ACC112 (cell line): ENCODE data around the gene SHISAL2B.
A peak's percentile ranks its signal among the peaks of the same experiment; 100 is the strongest.
"Not testable (repeated sequence)": the region's sequence is repeated elsewhere in the genome, so short reads cannot be mapped to it uniquely, and the experiment has no call there.

ENCODE experiments used
- H2AFZ ChIP-seq: fragments of 200-600 bp; sonication (generic); one replicate; pipeline ENCODE4 v1.6.0; 2017; ENCODE audit warnings: antibody characterized with exemption, low read length; ENCODE audit not compliant: unreplicated experiment
- H3K27ac ChIP-seq: fragments of 200-600 bp; sonication (generic); 2 replicates; pipeline ENCODE4 v1.5.1; 2014; ENCODE audit warnings: low read depth, mild to moderate bottlenecking, antibody characterized with exemption, low read length, moderate library complexity
- H3K27me3 ChIP-seq: fragments of 200-600 bp; sonication (generic); 2 replicates; pipeline ENCODE4 v1.6.1; 2014; ENCODE audit warnings: mild to moderate bottlenecking, antibody characterized with exemption, low read length, moderate library complexity, mixed read lengths; ENCODE audit not compliant: insufficient read depth
- H3K36me3 ChIP-seq: fragments of 200-600 bp; sonication (generic); 2 replicates; pipeline ENCODE4 v1.6.1; 2016; ENCODE audit warnings: mild to moderate bottlenecking, antibody characterized with exemption, low read length, moderate library complexity, mixed read lengths; ENCODE audit not compliant: insufficient read depth
- H3K4me1 ChIP-seq: fragments of 200-600 bp; sonication (generic); one replicate; pipeline ENCODE4 v1.6.1; 2016; ENCODE audit warnings: low read length, mixed read lengths; ENCODE audit not compliant: insufficient read depth, unreplicated experiment, control insufficient read depth
- H3K4me3 ChIP-seq: fragments of 200-600 bp; sonication (generic); 2 replicates; pipeline ENCODE4 v1.5.1; 2014; ENCODE audit warnings: mild to moderate bottlenecking, low read depth, low read length
- H3K79me2 ChIP-seq: fragments of 200-600 bp; sonication (generic); one replicate; pipeline ENCODE4 v1.6.0; 2016; ENCODE audit warnings: low read length; ENCODE audit not compliant: control insufficient read depth, unreplicated experiment, insufficient read depth

SHISAL2B gene

GRCh38 chr5:64690417-64691151, at the start of gene SHISAL2B:
SHISAL2B (plus strand) TSS chr5:64690503; CDS start chr5:64690624, 121 bp downstream.
- no peaks in the 10 kb centered on the region for H3K36me3 ChIP-seq
- H3K4me1 ChIP-seq, result peaks cover 3% of the 10 kb centered on the region
- H3K27ac ChIP-seq, result no peak within 1 kb of the TSS
- H3K4me3 ChIP-seq, result peak within 1 kb of the TSS; percentile 78
- peaks cover 56% of the 10 kb centered on the region for H3K27me3 ChIP-seq
- H3K79me2 ChIP-seq, result no peaks in the 10 kb centered on the region
- H2AFZ ChIP-seq, result peak within 1 kb of the TSS; percentile 39

DNA sequence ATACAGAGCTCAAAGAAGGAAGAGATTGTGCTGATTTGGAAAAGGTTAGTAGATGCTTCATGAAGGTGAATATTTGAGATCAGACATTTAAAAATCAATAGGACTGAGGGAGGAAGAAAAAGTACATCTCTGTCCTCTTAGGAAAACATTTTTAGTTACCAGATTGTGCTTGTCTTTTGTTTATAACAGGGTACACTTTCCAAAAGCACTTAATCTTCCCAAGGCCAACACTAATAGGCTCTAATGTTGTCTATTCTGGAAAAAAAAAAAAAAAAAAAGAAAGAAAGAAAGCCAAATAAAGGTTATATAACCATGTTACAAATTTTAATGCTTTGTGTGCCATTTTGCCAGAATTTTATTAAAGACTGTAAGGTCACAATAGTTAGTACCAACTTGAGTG, 45.5 kb upstream of the SHISAL2B start:
- Histone ChIP-seq H2AFZ (no peak overlapping the region), H3K4me1 (no peaks in the 10 kb centered on the region), H3K36me3 (no peaks in the 10 kb centered on the region), H3K27me3 (no peaks in the 10 kb centered on the region), H3K79me2 (no peaks in the 10 kb centered on the region), H3K27ac (no peak overlapping the region), H3K4me3 (no peak overlapping the region)

- Histone ChIP-seq H3K4me1 (no peaks in the 10 kb centered on the region), H2AFZ (no peak overlapping the region), H3K27me3 (no peaks in the 10 kb centered on the region), H3K79me2 (no peaks in the 10 kb centered on the region), H3K36me3 (no peaks in the 10 kb centered on the region), H3K4me3 (no peak overlapping the region), H3K27ac (no peak overlapping the region)
Observed at GRCh38 chr5:64646169-64646568, 44.1 kb upstream of the SHISAL2B start.

- Histone ChIP-seq H3K27ac (no peak overlapping the region), H3K27me3 (no peaks in the 10 kb centered on the region), H3K4me1 (no peaks in the 10 kb centered on the region), H3K79me2 (no peaks in the 10 kb centered on the region), H3K4me3 (no peak overlapping the region), H3K36me3 (no peaks in the 10 kb centered on the region), H2AFZ (no peak overlapping the region)
Observed at GRCh38 chr5:64649512-64649911, 40.8 kb upstream of the SHISAL2B start.

DNA sequence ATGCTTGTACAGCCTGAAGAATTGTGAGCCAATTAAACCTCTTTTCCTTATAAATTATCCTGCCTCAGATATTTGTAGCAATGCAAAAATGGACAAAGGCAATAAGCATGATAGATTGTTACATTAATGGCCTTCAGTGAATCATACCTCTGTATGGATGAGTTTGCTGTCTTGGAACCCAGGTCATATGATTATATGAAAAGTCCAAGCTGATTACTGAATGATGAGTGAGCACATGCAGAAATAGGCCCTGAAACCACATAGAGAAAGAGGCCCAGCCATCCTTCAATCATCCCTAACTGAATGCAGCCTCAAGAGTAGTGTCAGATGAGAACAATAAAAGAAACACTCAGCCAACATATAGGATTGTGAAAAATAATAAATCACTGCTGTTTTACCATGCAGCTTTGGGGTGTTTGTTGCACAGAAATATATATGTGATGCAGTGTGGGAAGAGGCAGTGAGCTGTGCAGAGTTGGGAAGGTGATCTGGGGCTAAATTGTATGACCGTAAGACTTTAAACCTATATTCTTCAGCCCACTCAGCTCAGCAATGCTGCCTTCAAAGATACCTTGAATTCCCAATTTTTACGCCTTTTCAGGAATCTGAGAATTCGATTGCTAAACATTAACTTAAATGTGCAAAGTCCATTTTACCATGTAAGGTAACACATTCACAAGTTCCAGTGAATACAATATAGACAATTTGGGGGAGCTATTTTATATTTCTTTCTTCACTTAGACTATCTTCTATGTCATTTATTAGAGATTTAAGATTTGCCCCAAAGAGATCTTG, 36.3 kb upstream of the SHISAL2B start:
- Histone ChIP-seq H3K79me2 (no peaks in the 10 kb centered on the region), H3K27me3 (no peaks in the 10 kb centered on the region), H3K27ac (no peak overlapping the region), H3K4me3 (no peak overlapping the region), H3K4me1 (no peaks in the 10 kb centered on the region), H3K36me3 (no peaks in the 10 kb centered on the region), H2AFZ (no peak overlapping the region)

- H2AFZ ChIP-seq, result no peak overlapping the region
- H3K4me3 ChIP-seq, result no peak overlapping the region
- H3K27me3 ChIP-seq, result no peaks in the 10 kb centered on the region
- no peaks in the 10 kb centered on the region for H3K36me3 ChIP-seq
- H3K79me2 ChIP-seq, result no peaks in the 10 kb centered on the region
- H3K4me1 ChIP-seq, result no peaks in the 10 kb centered on the region
- no peak overlapping the region for H3K27ac ChIP-seq
Observed at GRCh38 chr5:64654561-64654938, 35.8 kb upstream of the SHISAL2B start.

DNA sequence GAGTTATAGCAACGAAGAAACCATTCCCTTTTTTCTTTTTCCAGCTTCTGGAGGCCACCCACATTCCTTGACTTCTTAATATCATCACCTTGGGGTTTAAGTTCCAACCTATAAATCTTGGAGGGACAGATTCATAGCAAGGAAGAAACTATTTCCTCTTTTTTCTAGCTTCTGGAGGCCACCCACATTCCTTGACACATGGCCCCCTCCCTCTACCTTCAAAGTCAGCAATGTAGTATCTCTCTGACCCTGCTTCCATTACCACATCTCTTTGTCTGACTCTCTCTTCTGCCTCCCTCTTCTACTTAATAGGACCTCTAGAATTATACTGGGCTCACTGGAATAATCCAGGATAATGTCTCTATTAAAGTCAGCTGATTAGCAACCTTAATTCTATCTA, 34.7 kb upstream of the SHISAL2B start:
- H3K4me1 ChIP-seq, result no peaks in the 10 kb centered on the region
- H3K79me2 ChIP-seq, result no peaks in the 10 kb centered on the region
- no peak overlapping the region for H3K4me3 ChIP-seq
- no peaks in the 10 kb centered on the region for H3K36me3 ChIP-seq
- no peaks in the 10 kb centered on the region for H3K27me3 ChIP-seq
- no peak overlapping the region for H2AFZ ChIP-seq
- H3K27ac ChIP-seq, result no peak overlapping the region

DNA sequence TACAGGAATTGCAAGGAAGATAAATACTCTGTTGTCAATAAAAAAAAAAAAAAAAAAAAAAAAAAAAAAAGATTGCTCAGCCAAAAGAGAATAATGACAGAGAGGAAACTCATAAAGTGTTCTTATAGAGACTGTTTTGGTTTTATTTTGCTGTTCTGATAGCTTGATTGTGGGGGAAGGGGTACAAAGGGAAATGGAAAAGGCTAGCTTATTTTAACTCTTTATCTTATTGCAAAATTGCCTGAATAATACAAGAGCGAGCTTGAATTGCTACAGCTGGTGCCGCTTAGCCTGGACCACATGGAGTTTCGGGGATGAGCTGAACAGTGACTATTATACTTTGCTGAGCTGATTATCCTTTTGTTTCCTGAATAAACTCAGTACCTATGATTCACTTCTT, 31.0 kb upstream of the SHISAL2B start:
- peaks cover 9% of the 10 kb centered on the region for H3K4me1 ChIP-seq
- no peaks in the 10 kb centered on the region for H3K36me3 ChIP-seq
- H3K79me2 ChIP-seq, result no peaks in the 10 kb centered on the region
- H3K27ac ChIP-seq, result no peak overlapping the region
- H3K4me3 ChIP-seq, result no peak overlapping the region
- no peaks in the 10 kb centered on the region for H3K27me3 ChIP-seq
- H2AFZ ChIP-seq, result no peak overlapping the region

- not testable (repeated sequence) for H3K27me3 ChIP-seq, H3K79me2 ChIP-seq, H3K36me3 ChIP-seq, H2AFZ ChIP-seq, H3K27ac ChIP-seq, H3K4me3 ChIP-seq
- H3K4me1 ChIP-seq, result peaks cover 12% of the 10 kb centered on the region
Observed at GRCh38 chr5:64663181-64663580, 27.1 kb upstream of the SHISAL2B start.

DNA sequence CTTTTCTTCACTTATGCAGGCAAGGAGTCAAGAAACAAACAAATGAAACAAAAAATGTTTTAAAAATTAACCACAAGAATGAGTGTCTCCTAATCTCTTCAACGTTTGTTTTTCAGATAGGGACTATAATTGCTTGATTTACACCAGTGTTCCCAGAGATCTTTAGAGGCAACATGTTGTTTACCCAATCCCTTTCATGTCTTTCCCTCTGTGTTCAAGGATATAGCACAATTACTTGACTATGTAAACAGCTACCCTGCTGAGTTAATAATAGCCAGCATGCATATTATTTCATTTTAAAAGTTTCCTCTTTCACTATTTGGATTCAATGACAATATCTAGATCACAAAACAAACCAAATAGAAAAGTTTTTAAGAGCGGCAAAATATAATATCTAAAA, 25.1 kb upstream of the SHISAL2B start:
- no peaks in the 10 kb centered on the region for H3K36me3 ChIP-seq
- H3K27me3 ChIP-seq, result no peaks in the 10 kb centered on the region
- H3K4me1 ChIP-seq, result peaks cover 12% of the 10 kb centered on the region
- no peak overlapping the region for H2AFZ ChIP-seq
- H3K79me2 ChIP-seq, result no peaks in the 10 kb centered on the region
- H3K4me3 ChIP-seq, result no peak overlapping the region
- no peak overlapping the region for H3K27ac ChIP-seq

- Histone ChIP-seq H3K27me3 (no peaks in the 10 kb centered on the region), H3K79me2 (no peaks in the 10 kb centered on the region), H2AFZ (no peak overlapping the region), H3K27ac (no peak overlapping the region), H3K4me3 (no peak overlapping the region), H3K36me3 (no peaks in the 10 kb centered on the region), H3K4me1 (peaks cover 12% of the 10 kb centered on the region)
Observed at GRCh38 chr5:64666078-64666477, 24.2 kb upstream of the SHISAL2B start.
